Middle frontal gyrus (tissue), 1 donor: ENCODE results near the gene SPOCK1.

Source experiments
- DNase-seq: peaks from one replicate; pipeline ENCODE4 v3.0.0-alpha.2; 2015; ENCODE audit warnings: low spot score; ENCODE audit errors: extremely low spot score

The SPOCK1 gene

GRCh38 chr5:137332296-137332695 lies 166.8 kb downstream of the SPOCK1 start:
- no peak for DNase-seq

DNA sequence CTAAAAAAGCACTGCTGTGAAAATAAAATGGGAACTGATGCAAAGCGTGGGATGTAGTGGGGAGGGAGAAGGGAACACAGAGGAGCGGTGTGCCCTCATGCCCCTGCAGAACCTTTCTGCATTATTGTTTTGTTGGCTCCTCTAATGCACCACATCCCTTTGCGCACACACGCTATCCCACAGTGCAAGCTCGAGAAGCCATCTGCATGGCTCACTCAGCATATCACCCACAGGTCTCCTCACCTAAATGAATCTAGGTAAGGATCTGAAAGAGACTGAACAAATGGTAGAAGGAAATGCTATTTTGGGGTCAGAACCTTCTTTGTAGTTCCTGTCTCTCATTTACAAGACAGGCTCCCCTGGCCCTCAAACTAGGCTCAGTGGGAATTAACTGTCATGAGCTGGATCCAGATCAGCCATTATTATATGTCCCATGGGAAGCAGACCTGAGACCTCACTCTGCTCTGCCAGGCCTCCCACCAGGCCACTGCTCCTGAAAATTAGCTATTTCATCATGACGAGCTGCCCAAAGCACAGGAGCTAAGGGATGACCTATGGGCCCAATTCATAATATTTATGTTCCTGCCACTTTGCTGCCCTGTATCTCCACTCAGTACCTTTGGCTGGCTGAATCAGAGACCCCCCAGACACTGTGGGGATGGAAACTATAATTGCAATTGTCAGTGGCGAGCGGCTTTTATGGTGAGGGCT lies 169.4 kb downstream of the SPOCK1 start:
- no peak for DNase-seq

DNA sequence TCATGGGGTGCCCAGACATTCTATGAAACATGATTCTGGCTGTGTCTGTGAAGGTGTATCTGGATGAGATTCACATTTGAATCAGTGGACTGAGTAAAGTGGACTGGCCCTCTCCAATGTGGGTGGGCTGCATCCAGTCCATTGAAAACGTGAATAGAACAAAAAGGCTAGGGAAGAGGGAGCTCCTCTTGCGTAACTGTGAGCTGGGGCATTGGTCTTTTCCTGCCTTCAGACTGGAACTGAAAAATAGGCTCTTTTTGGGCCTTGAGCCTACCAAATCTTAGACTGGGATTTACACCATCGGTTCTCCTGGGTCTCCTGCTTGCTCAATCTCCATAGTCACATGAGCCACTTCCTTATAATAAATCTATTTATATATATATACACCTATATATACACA lies 170.1 kb downstream of the SPOCK1 start:
- DNase-seq, result no peak

DNA sequence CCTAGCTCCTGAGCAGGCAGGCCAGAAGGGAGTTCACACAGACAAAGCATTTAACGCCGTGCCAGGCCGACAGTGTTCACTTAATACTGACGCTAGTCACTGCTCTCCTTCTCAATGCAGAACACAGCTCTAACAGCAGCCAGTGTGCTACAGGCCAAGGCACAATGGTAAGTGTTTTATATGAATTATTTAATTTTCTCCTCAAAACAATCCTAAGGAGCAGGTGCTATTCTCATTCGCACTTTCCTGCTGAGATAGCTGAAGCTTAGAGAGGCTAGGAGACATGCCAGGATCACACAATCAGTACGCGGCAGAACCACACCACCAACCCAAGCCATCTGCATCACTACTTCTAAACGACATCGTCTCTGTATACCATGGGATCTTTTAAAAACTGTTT lies 170.7 kb downstream of the SPOCK1 start:
- no peak for DNase-seq

GRCh38 chr5:137325721-137326120 lies 173.4 kb downstream of the SPOCK1 start:
- no peak for DNase-seq

DNA sequence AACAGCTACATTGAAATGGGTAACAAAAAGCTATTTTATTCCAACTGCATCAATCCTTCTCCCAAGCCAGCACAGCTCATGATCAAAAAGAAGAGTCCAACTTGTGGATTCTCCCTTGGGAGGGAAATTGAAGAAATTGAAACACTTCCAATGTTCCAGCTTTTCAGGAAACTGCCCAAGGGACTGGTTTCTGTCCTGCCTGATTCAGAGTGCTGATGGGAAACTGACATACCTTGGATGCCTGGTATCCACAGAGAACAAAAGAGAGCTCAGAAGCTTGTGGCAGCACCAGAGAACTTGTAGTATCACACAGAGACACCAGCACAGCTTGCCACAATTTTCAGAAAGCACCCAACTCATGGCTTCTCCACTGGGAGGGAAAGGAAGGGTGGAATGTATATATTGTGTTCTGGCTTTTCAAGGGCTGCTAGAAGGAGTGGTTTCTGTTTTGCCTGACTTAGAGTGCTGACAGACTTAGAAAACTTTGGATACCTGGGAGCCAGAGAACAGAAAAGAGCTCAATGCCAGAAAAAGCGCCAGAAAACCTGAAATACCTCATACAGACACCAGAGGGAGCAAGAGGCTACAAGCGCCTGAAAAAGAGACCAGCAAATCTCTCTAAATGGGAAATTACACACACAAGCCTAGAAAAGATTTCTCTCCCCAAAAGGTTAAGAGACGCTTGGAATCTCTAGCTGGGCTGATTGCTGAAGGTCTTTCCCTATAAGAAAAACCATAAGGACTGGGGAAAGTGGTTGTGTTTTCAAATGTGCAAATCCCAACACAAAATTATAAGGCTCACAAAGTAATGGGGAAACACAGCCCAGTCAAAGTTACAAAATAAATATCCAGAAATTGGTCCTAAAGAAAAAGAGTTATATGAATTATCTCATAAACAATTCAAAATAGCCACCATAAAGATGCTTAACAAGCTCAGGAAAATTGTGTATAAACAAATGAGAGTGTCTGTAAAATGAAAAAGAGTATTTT lies 178.8 kb downstream of the SPOCK1 start:
- DNase-seq, result no peak

GRCh38 chr5:137318027-137318426 lies 181.1 kb downstream of the SPOCK1 start:
- DNase-seq, result no peak

DNA sequence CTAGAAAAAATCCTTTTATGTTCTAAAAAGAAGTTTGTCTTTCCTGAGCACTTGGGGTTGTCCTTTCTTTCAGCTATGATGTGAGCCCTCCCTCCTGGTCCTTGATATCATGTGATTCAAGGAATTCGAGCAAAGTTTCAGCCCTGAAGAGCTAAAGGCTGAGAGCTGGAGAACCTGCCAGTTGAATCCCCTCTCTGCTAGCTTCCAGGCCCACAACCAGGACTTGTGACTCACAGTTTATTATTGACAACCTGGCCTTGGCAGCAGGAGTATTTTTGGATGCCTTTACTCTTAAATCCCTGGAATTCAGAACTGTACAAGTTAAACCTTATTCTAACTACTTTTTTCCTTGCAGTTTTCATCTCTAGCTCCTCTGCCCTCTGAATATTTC lies 182.8 kb downstream of the SPOCK1 start:
- DNase-seq, result no peak

DNA sequence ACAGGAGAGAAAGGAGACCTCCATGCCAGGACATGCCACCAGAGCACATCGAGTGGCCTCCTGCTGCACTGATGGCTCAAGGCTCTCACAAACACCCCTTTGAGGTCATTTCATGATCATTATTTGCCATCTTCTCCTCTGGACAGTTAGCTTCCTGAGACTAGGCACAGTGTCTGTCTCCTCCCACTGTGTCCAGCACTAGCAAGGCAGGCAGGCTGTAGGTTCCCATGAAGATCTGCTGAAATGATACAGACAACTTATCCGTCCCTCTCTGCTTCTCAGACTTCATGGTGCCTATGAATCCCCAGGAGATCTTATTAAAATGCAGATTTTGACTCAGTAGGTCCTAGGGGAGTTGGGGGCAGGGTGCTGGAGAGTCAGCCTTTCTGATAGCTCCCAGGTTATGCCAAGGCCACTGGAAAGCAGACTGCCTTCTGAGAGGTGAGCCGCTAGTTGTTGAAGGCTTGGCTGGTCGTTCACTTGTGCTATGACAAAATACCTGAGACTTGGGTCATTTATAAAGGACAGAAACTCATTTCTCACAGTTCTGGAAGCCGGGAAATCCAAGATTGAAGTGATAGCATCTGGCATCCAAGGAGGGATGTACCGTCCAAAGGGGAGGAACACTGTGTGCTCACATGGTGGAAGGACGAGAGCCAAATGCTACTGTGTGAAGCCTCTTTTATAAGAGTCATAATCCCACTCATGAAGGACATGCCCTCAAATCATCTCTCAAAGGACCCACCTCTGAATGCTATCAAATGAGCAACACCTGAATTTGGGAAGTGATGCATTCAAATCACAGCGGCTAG lies 183.4 kb downstream of the SPOCK1 start:
- no peak for DNase-seq

DNA sequence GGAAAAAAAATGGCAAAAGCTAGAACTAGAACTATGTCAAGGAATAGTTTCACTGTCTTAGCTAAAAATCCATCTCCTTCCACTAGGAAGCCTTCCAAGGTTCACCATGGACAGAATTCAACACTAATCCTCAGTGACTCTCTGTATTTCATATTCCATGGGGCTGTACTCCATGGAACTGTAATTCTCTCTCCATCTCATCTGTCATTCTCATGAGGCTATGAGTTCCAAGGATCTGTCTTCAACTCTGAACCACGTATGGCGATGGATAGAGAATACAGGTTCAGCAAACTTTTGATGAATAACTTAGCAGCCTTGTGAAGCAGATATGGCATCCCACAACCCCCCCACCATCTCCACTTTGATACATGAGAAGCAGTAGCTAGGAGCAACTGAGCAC lies 184.0 kb downstream of the SPOCK1 start:
- DNase-seq, result no peak

- DNase-seq, result no peak
These were observed 185.5 kb downstream of the SPOCK1 start for GRCh38 chr5:137313526-137314175.

DNA sequence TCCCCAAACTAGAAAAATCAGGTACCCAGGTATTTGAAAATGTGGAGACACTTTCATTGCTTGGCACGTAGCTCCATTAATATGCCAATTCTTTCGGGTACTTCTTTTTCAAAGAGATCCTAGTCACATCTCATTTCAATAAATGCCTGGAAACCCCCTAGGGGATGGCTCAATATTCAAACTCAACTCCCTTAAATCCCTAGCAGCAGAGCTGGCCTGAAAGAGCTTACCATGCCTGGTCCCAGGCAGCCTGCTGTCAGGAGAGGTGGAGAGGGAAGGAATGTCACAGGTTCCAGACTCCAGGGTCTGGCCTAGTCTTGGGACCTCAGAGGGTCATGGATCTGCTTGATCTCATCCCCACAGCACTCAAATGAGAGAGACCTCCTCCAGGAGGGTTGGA lies 187.1 kb downstream of the SPOCK1 start:
- DNase-seq, result no peak

- no peak for DNase-seq
These were observed 188.9 kb downstream of the SPOCK1 start for GRCh38 chr5:137310051-137310730.

- no peak for DNase-seq
These were observed 189.8 kb downstream of the SPOCK1 start for GRCh38 chr5:137309290-137309689.

DNA sequence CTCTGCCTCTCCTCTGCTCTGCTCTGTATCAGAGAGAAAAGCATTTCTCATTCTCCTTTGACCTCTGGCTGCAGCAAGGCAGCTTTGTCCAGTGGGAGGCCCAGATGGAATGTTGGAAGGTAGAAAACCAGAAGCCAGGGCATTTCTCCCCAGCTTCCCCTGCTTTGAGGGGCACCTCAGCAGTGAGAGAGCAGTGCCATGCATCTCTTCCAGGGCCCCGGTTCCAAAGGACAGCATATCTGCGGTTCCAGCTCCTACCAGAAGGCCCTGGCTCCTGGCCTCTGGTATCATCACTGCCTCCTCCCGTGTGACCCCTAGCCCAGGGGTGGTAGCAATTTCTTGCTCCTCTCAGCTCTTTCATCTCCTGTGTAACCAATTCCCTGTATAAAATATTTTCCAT lies 190.8 kb downstream of the SPOCK1 start:
- no peak for DNase-seq

DNA sequence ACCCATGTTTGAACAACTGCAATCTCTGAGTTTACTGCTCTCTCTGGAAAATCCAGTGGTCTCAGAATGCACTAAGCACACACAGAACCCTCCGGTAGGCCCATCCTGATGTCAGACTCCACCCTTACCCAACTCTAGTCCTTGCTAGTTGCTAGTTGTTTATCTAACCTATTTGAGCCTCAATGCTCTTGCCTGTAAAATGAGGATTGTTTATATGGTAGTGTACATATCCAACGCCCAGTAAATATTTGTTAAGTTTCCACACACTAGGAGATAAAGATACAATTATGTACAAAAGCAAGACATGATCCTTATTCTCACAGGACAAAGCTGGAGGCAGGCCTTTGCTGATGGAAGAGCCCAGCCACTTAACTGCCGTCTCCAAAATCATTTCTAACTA lies 192.2 kb downstream of the SPOCK1 start:
- no peak for DNase-seq

DNA sequence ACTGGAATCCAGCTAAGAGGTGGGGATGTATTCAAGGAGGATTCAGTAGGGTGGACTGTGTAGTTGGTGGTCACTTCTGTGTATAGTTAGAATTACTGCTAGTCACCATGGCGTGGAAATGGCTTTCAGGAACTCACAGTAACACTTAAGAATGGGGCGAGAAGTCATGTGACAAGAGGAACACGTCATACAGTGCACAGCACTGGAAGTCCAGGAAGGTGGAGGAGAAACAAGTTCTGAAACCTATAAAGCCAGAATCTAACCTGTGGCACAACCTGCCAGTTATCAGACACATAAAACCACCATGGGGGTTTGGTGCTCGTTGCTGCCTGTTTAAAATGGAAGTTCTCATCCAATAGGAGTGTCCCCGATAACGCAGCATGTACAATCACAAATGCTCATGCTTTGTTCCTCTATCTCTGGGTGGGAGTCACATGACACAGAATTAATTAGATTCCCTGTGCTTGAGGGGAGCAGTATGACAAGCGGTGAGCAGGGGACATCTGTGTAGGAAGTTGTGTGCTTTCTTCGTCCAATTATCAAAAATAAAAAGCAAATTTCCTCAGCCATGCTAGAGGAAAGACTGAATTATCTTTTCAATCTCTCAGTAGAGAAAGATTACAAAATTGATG lies 193.0 kb downstream of the SPOCK1 start:
- no peak for DNase-seq

- DNase-seq, result no peak
These were observed 194.8 kb downstream of the SPOCK1 start for GRCh38 chr5:137304226-137304874.

- DNase-seq, result no peak
These were observed 195.6 kb downstream of the SPOCK1 start for GRCh38 chr5:137303509-137303908.
